IPS-20b (cell line): ENCODE results near the gene AQP7.

Source experiments
- H3K27ac ChIP-seq: one replicate; pipeline ENCODE4 v1.5.1; 2013; ENCODE audit warnings: low read length
- H3K27me3 ChIP-seq: 2 replicates; pipeline ENCODE4 v1.6.1; 2013; ENCODE audit warnings: mild to moderate bottlenecking, low read length, inconsistent platforms; ENCODE audit not compliant: insufficient read depth
- H3K36me3 ChIP-seq: 2 replicates; pipeline ENCODE4 v1.6.1; 2013; ENCODE audit warnings: low read depth, mild to moderate bottlenecking, inconsistent platforms, low read length, moderate library complexity; ENCODE audit not compliant: insufficient read depth
- H3K4me1 ChIP-seq: 2 replicates; pipeline ENCODE4 v1.6.1; 2013; ENCODE audit warnings: mild to moderate bottlenecking, control low read depth, inconsistent platforms, low read length, moderate library complexity; ENCODE audit not compliant: insufficient read depth
- H3K4me3 ChIP-seq: 2 replicates; pipeline ENCODE4 v1.5.1; 2013; ENCODE audit warnings: mild to moderate bottlenecking, low read length, inconsistent platforms
- H3K9ac ChIP-seq: 2 replicates; pipeline ENCODE4 v1.6.1; 2013; ENCODE audit warnings: low read depth, mild to moderate bottlenecking, inconsistent platforms, low read length, moderate library complexity
- H3K9me3 ChIP-seq: 2 replicates; pipeline ENCODE4 v1.6.1; 2013; ENCODE audit warnings: mild to moderate bottlenecking, low read depth, low read length, inconsistent platforms; ENCODE audit not compliant: insufficient read depth

AQP7 gene

GRCh38 chr9:33440609-33441008, 38.2 kb upstream of the AQP7 start:
- Histone ChIP-seq H3K27ac (no peak overlapping the region), H3K9ac (no peak overlapping the region), H3K27me3 (peaks cover 6% of the 10 kb centered on the region; the same call in 1 of the 2 replicates), H3K4me1 (0 out of 2 replicates have a peak, but pooled peaks cover 6% of the 10 kb centered on the region), H3K4me3 (no peak overlapping the region), H3K36me3 (no peaks in the 10 kb centered on the region), H3K9me3 (no peaks in the 10 kb centered on the region)

GRCh38 chr9:33440204-33440603, 37.8 kb upstream of the AQP7 start:
- H3K36me3 ChIP-seq, result no peaks in the 10 kb centered on the region
- H3K4me1 ChIP-seq, result 0 out of 2 replicates have a peak, but pooled peaks cover 6% of the 10 kb centered on the region
- 0 out of 2 replicates have a peak, but pooled peaks cover 4% of the 10 kb centered on the region for H3K27me3 ChIP-seq
- H3K9ac ChIP-seq, result no peak overlapping the region
- H3K4me3 ChIP-seq, result no peak overlapping the region
- H3K9me3 ChIP-seq, result no peaks in the 10 kb centered on the region
- no peak overlapping the region for H3K27ac ChIP-seq

- Histone ChIP-seq H3K4me1 (0 out of 2 replicates have a peak, but pooled peaks cover 6% of the 10 kb centered on the region), H3K27ac (no peak overlapping the region), H3K9ac (no peak overlapping the region), H3K9me3 (no peaks in the 10 kb centered on the region), H3K27me3 (no peaks in the 10 kb centered on the region), H3K36me3 (no peaks in the 10 kb centered on the region), H3K4me3 (no peak overlapping the region)
Observed at GRCh38 chr9:33439731-33440130, 37.4 kb upstream of the AQP7 start.

GRCh38 chr9:33438926-33439680, 36.7 kb upstream of the AQP7 start:
- Histone ChIP-seq H3K27ac (no peak overlapping the region), H3K4me1 (0 out of 2 replicates have a peak, but pooled peaks cover 6% of the 10 kb centered on the region), H3K27me3 (no peaks in the 10 kb centered on the region), H3K4me3 (no peak overlapping the region), H3K9ac (no peak overlapping the region), H3K36me3 (no peaks in the 10 kb centered on the region), H3K9me3 (no peaks in the 10 kb centered on the region)

GRCh38 chr9:33437898-33438297, 35.5 kb upstream of the AQP7 start:
- Histone ChIP-seq H3K9me3 (no peaks in the 10 kb centered on the region), H3K9ac (no peak overlapping the region), H3K36me3 (no peaks in the 10 kb centered on the region), H3K27me3 (no peaks in the 10 kb centered on the region), H3K4me1 (no peaks in the 10 kb centered on the region), H3K4me3 (no peak overlapping the region), H3K27ac (no peak overlapping the region)

- H3K27me3 ChIP-seq, result no peaks in the 10 kb centered on the region
- H3K9ac ChIP-seq, result no peak overlapping the region
- no peaks in the 10 kb centered on the region for H3K9me3 ChIP-seq
- no peak overlapping the region for H3K4me3 ChIP-seq
- no peaks in the 10 kb centered on the region for H3K4me1 ChIP-seq
- no peak overlapping the region for H3K27ac ChIP-seq
- H3K36me3 ChIP-seq, result no peaks in the 10 kb centered on the region
Observed at GRCh38 chr9:33437205-33437604, 34.8 kb upstream of the AQP7 start.

- Histone ChIP-seq H3K4me3 (no peak overlapping the region), H3K4me1 (no peaks in the 10 kb centered on the region), H3K27ac (no peak overlapping the region), H3K36me3 (no peaks in the 10 kb centered on the region), H3K9me3 (no peaks in the 10 kb centered on the region), H3K27me3 (no peaks in the 10 kb centered on the region), H3K9ac (no peak overlapping the region)
Observed at GRCh38 chr9:33436445-33436844, 34.1 kb upstream of the AQP7 start.

GRCh38 chr9:33435821-33436277, 33.5 kb upstream of the AQP7 start:
- Histone ChIP-seq H3K9me3 (no peaks in the 10 kb centered on the region), H3K27me3 (no peaks in the 10 kb centered on the region), H3K4me1 (no peaks in the 10 kb centered on the region), H3K36me3 (no peaks in the 10 kb centered on the region), H3K4me3 (no peak overlapping the region), H3K9ac (no peak overlapping the region), H3K27ac (no peak overlapping the region)

GRCh38 chr9:33434317-33435105, 32.1 kb upstream of the AQP7 start:
- H3K27ac ChIP-seq, result no peak overlapping the region
- H3K4me1 ChIP-seq, result no peaks in the 10 kb centered on the region
- no peaks in the 10 kb centered on the region for H3K9me3 ChIP-seq
- H3K9ac ChIP-seq, result no peak overlapping the region
- no peak overlapping the region for H3K4me3 ChIP-seq
- no peaks in the 10 kb centered on the region for H3K36me3 ChIP-seq
- H3K27me3 ChIP-seq, result no peaks in the 10 kb centered on the region

- no peak overlapping the region for H3K27ac ChIP-seq
- H3K9ac ChIP-seq, result no peak overlapping the region
- no peaks in the 10 kb centered on the region for H3K9me3 ChIP-seq
- no peaks in the 10 kb centered on the region for H3K27me3 ChIP-seq
- no peaks in the 10 kb centered on the region for H3K4me1 ChIP-seq
- H3K4me3 ChIP-seq, result no peak overlapping the region
- no peaks in the 10 kb centered on the region for H3K36me3 ChIP-seq
Observed at GRCh38 chr9:33433871-33434270, 31.5 kb upstream of the AQP7 start.

GRCh38 chr9:33431420-33431819, 29.1 kb upstream of the AQP7 start:
- Histone ChIP-seq H3K4me1 (no peaks in the 10 kb centered on the region), H3K4me3 (no peak overlapping the region), H3K9ac (no peak overlapping the region), H3K27ac (no peak overlapping the region), H3K36me3 (no peaks in the 10 kb centered on the region), H3K27me3 (no peaks in the 10 kb centered on the region), H3K9me3 (no peaks in the 10 kb centered on the region)

GRCh38 chr9:33430942-33431341, 28.6 kb upstream of the AQP7 start:
- H3K27ac ChIP-seq, result no peak overlapping the region
- H3K9ac ChIP-seq, result no peak overlapping the region
- no peaks in the 10 kb centered on the region for H3K9me3 ChIP-seq
- no peak overlapping the region for H3K4me3 ChIP-seq
- no peaks in the 10 kb centered on the region for H3K4me1 ChIP-seq
- no peaks in the 10 kb centered on the region for H3K36me3 ChIP-seq
- no peaks in the 10 kb centered on the region for H3K27me3 ChIP-seq
